Spleen (tissue), 11 donors: ENCODE measurements around the gene ATG16L1. TPM values are rescaled to one million over a fixed set of nuclear protein-coding genes. Genes with fewer than 3 reads are reported as not detected.

ENCODE experiments used
- DNase-seq: peaks from one replicate; pipeline ENCODE4 v3.0.0-alpha.2; 2020
- H3K27ac ChIP-seq, 8 donors: fragments of 200-600 bp; sonication (generic) in 7 of 8; 1 replicate in 4 of 8; 2 replicates in 4 of 8; pipeline versions ENCODE4 v1.5.0 to v1.8.0; 2016 to 2021; ENCODE audit warnings: inconsistent platforms in 4 of 8, mild to moderate bottlenecking in 4 of 8, moderate library complexity in 1 of 8
- H3K27me3 ChIP-seq, 7 donors: fragments of 200-600 bp; sonication (generic) in 6 of 7; replicated peaks in 1 of 7; 1 replicate in 4 of 7; 2 replicates in 3 of 7; pipeline versions ENCODE4 v1.5.0 to v1.8.0; 2016 to 2021; ENCODE audit warnings: inconsistent platforms in 3 of 7, mild to moderate bottlenecking in 1 of 7
- H3K36me3 ChIP-seq, 6 donors: fragments of 200-600 bp; sonication (generic) in 5 of 6; 1 replicate in 4 of 6; 2 replicates in 2 of 6; pipeline versions ENCODE4 v1.5.0 to v1.8.0; 2016 to 2021; ENCODE audit warnings: inconsistent platforms in 2 of 6
- H3K4me1 ChIP-seq, 6 donors: fragments of 200-600 bp; sonication (generic) in 5 of 6; 1 replicate in 3 of 6; 2 replicates in 3 of 6; pipeline versions ENCODE4 v1.5.0 to v1.8.0; 2016 to 2021; ENCODE audit warnings: inconsistent platforms in 3 of 6
- H3K4me3 ChIP-seq, 8 donors: fragments of 200-600 bp; sonication (generic) in 7 of 8; 1 replicate in 4 of 8; 2 replicates in 4 of 8; pipeline versions ENCODE4 v1.5.0 to v1.8.0; 2016 to 2021; ENCODE audit warnings: inconsistent platforms in 4 of 8, mild to moderate bottlenecking in 4 of 8, moderate library complexity in 2 of 8
- H3K9me3 ChIP-seq, 8 donors: fragments of 200-600 bp; sonication (generic) in 7 of 8; 1 replicate in 4 of 8; 2 replicates in 4 of 8; pipeline versions ENCODE4 v1.5.0 to v1.8.0; 2016 to 2021; ENCODE audit warnings: inconsistent platforms in 4 of 8
- POLR2A ChIP-seq, 3 donors: fragments of 450-650 bp; IDR thresholded peaks; one replicate each; pipeline ENCODE4 v1.5.1; 2017; ENCODE audit warnings: antibody characterized with exemption in 3 of 3, mild to moderate bottlenecking in 1 of 3
- POLR2AphosphoS5 ChIP-seq, 3 donors: sonication (generic); formaldehyde crosslinking; IDR thresholded peaks; one replicate each; pipeline ENCODE4 v1.5.1; 2017; ENCODE audit warnings: antibody characterized with exemption in 3 of 3
- WGBS, 5 donors: extraction: QIAGEN DNeasy Blood & Tissue Kit in 3 of 5; methylation state at CpG; one replicate each; pipeline versions ENCODE4 v1.1.5 to v1.1.7; 2013 to 2018; 5-methylcytosine and 5-hydroxymethylcytosine counted together
- intact Hi-C: fragments of 100-400 bp; cut with DNase I; formaldehyde crosslinking; loops from one replicate; pipeline ENCODE4 v1.15.0; 2023; ENCODE audit warnings: low total_unique reads
- polyA plus RNA-seq, 3 donors: library from polyadenylated mRNA; stranded (reverse); fragments of 200-250 nt; gene quantifications; one replicate each; pipeline ENCODE4 v1.2.1, GENCODE V29; 2013
- total RNA-seq, 7 donors: library from RNA; depleted of rRNA in 3 of 7; stranded (reverse); fragments of >200 nt in 3 of 7; fragmentation: NEBNext Ultra II Directional in 4 of 7; extraction: Animal tissue kit (Norgen Biotek cat#: 25700) in 4 of 7; gene quantifications; one replicate each; pipeline versions ENCODE4 v1.1.0 to v1.2.1, GENCODE V29; 2016 to 2021
- TF ChIP-seq, protein P1 (sequence below), 11 experiments: fragments of 200-600 bp in 7 of 11; fragments of 450-650 bp in 4 of 11; sonication (generic) in 4 of 11; IDR thresholded peaks in 8 of 11; conservative IDR thresholded peaks in 3 of 11; 1 replicate in 7 of 11; 2 replicates in 4 of 11; pipeline versions ENCODE4 v1.4.0 to v1.8.0; 2016 to 2021; ENCODE audit warnings: antibody characterized with exemption in 11 of 11, inconsistent platforms in 4 of 11, mild to moderate bottlenecking in 1 of 11
- donor health status: healthy with polysubstance abuse.
- donor health status: DM: no; HTN: no; CAD: no; lungs with moderate emphysema.
- donor health status: DM: no; HTN: no; CAD: no.
- donor health status: Bipolar disorder and iron deficiency.
- donor health status: healthy.
- donor health status: DM: no; HTN: no; CAD: no.
- donor health status: DM: yes; HTN: yes; CAD: no.

ATG16L1 gene
- total and polyA plus RNA-seq, 10 donors = 12.0 to 45.8 (median 32.3) TPM

DNA sequence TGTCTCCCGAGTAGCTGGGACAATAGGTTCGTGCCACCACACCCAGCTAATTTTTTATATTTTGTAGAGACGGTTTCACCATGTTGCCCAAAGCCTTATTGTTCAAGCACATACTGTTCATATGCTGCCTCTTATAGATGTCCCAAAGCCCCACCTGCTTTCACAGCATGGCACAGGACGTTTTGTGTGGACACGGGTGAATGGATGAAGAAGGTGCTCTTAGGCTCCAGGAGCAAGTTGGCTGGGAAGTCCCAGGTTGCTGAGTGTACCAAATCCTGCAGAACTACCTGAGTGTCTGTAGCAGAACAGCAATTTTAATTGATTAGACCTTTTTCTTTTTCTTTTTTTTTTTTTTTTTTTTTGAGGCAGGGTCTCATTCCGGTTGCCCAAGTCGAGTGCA is 45.6 kb downstream of the ATG16L1 start:
- H3K36me3 ChIP-seq = peaks cover 6 to 49% (median 42%) of the 10 kb centered on the region in 6 donors
- H3K9me3 ChIP-seq = no peaks in the 10 kb centered on the region
- H3K4me1 ChIP-seq = no peaks in the 10 kb centered on the region
- H3K4me3 ChIP-seq = no peak overlapping the region
- 85 to 93% (median 88%) methylated on average over 7 of the region's 7 CpGs for WGBS, 5 donors
- H3K27me3 ChIP-seq = no peaks in the 10 kb centered on the region
- no peak for DNase-seq
- intact Hi-C loops = no loop called here
- no peak overlapping the region for H3K27ac ChIP-seq
- TF ChIP-seq POLR2AphosphoS5 (IDR thresholded peaks at IDR 0.05) = no peak
- no peak for TF ChIP-seq POLR2A (IDR thresholded peaks at IDR 0.05)
- TF ChIP-seq, protein P1, sequence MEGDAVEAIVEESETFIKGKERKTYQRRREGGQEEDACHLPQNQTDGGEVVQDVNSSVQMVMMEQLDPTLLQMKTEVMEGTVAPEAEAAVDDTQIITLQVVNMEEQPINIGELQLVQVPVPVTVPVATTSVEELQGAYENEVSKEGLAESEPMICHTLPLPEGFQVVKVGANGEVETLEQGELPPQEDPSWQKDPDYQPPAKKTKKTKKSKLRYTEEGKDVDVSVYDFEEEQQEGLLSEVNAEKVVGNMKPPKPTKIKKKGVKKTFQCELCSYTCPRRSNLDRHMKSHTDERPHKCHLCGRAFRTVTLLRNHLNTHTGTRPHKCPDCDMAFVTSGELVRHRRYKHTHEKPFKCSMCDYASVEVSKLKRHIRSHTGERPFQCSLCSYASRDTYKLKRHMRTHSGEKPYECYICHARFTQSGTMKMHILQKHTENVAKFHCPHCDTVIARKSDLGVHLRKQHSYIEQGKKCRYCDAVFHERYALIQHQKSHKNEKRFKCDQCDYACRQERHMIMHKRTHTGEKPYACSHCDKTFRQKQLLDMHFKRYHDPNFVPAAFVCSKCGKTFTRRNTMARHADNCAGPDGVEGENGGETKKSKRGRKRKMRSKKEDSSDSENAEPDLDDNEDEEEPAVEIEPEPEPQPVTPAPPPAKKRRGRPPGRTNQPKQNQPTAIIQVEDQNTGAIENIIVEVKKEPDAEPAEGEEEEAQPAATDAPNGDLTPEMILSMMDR (IDR thresholded peaks at IDR 0.05 in 8 of 11, conservative IDR thresholded peaks at IDR 0.05 in 3 of 11) = no peak

DNA sequence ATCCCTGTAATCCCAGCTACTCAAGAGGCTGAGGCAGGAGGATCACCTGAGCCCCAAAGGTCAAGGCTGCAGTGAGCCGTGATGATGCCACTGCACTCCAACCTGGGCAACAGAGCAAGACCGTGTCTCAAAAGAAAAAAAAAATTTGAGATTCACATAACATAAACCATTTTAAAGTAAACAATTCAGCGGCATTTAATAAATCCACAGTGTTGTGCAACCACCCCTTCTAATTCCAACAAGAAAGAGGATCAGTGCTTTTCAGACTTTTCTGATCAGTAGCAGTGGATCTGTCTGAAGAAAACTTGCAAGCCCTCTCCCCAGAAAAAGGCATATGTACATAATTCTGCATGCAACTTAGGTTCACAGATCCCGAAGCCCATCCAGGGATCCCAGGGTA is 48.9 kb downstream of the ATG16L1 start:
- TF ChIP-seq, protein P1 (IDR thresholded peaks at IDR 0.05 in 8 of 11, conservative IDR thresholded peaks at IDR 0.05 in 3 of 11) = no peak
- TF ChIP-seq POLR2A (IDR thresholded peaks at IDR 0.05) (no peak), POLR2AphosphoS5 (IDR thresholded peaks at IDR 0.05) (no peak)
- H3K4me1 ChIP-seq = no peaks in the 10 kb centered on the region
- no peaks in the 10 kb centered on the region for H3K9me3 ChIP-seq
- WGBS, 5 donors = 84 to 96% (median 91%) methylated on average over 4 of the region's 4 CpGs
- H3K27me3 ChIP-seq = no peaks in the 10 kb centered on the region
- H3K4me3 ChIP-seq = no peak overlapping the region
- intact Hi-C loops = no loop called here
- no peak for DNase-seq
- H3K27ac ChIP-seq = no peak overlapping the region
- peaks cover 0 to 16% (median 9%) of the 10 kb centered on the region in 6 donors for H3K36me3 ChIP-seq

DNA sequence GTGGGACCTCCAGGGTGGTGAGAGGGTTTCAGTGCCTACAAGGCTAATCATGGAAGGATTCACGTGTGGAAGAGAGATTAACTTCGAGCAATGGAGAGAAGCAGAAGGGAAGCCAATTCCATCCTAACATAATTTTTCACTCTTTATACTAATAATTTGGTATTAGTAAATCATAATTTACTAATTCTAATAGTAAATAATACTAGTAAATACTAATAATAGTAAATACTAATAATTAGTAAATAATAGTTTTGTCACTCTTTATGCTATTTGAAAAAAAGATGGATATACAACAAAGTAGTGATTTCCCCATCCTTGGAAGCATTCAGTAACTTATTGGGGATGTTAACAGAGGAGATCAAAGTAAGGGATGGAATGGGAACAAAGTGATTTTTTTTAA is 49.8 kb downstream of the ATG16L1 start:
- 81 to 97% (median 91%) methylated on average over 2 of the region's 2 CpGs for WGBS, 5 donors
- Histone ChIP-seq H3K36me3 (peaks cover 0 to 8% (median under 1%) of the 10 kb centered on the region in 6 donors), H3K4me3 (no peak overlapping the region), H3K4me1 (no peaks in the 10 kb centered on the region), H3K9me3 (no peaks in the 10 kb centered on the region), H3K27me3 (no peaks in the 10 kb centered on the region), H3K27ac (no peak overlapping the region)
- intact Hi-C loops = no loop called here
- TF ChIP-seq POLR2A (IDR thresholded peaks at IDR 0.05) (no peak), POLR2AphosphoS5 (IDR thresholded peaks at IDR 0.05) (no peak)
- TF ChIP-seq, protein P1 (IDR thresholded peaks at IDR 0.05 in 8 of 11, conservative IDR thresholded peaks at IDR 0.05 in 3 of 11) = no peak
- DNase-seq = no peak

DNA sequence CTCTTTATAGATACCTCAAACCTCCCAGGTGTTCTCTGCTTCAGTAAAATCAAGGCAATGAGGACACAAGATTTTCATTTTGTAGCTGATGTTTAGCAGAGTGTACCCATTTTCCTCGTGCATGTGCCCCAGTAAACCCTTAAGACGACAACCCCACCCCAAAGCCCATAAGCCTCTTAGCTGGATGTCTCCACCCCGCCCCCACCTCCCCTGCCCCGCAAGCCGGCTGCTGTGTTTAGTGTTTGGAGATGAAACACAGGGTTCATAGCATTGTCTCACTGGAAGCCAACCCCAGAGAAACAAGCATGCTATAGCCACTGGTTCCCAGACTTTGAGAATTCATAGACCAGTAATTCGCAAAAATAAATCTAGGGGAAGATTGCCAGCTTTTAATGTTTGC is 50.3 kb downstream of the ATG16L1 start:
- TF ChIP-seq, protein P1 (IDR thresholded peaks at IDR 0.05 in 8 of 11, conservative IDR thresholded peaks at IDR 0.05 in 3 of 11) = no peak
- TF ChIP-seq POLR2A (IDR thresholded peaks at IDR 0.05) (no peak), POLR2AphosphoS5 (IDR thresholded peaks at IDR 0.05) (no peak)

More for the DNA sequence above, 50.3 kb downstream of the ATG16L1 start:
- Histone ChIP-seq H3K4me3 (no peak overlapping the region), H3K4me1 (no peaks in the 10 kb centered on the region), H3K27ac (no peak overlapping the region), H3K36me3 (peaks cover 0 to 2% (median 0%) of the 10 kb centered on the region in 6 donors), H3K27me3 (no peaks in the 10 kb centered on the region), H3K9me3 (no peaks in the 10 kb centered on the region)
- intact Hi-C loops = no loop called here
- 73 to 91% (median 81%) methylated on average over 6 of the region's 6 CpGs for WGBS, 5 donors
- no peak for DNase-seq
